PC-3 (cell line): ENCODE results near the gene LYRM4. TPM values are rescaled to one million over a fixed set of nuclear protein-coding genes. Genes with fewer than 3 reads are reported as not detected.

Experiments used
- ATAC-seq: fragments of 200-7000 bp; cut with Tn5 transposase; 2 replicates; pipeline ENCODE4 v1.9.1; 2020; ENCODE audit warnings: mild to moderate bottlenecking, moderate library complexity
- BruUV-seq: library from RNA; stranded (reverse); fragments of 400-500 nt; replicated peaks from 2 replicates; lab custom pipeline; 2021; lab: Mats Ljungman, UMichigan
- CTCF ChIA-PET: fragments of 300-600 bp; sonication (Branson Sonifier 250); formaldehyde crosslinking; loops from one replicate; lab custom pipeline; 2022; ENCODE audit warnings: antibody characterized with exemption; lab: Charles Lee
- POLR2A ChIA-PET: fragments of 300-600 bp; sonication (Branson Sonifier 250); formaldehyde crosslinking; loops from one replicate; lab custom pipeline; 2022; ENCODE audit warnings: antibody characterized with exemption; ENCODE audit not compliant: unreplicated experiment; lab: Charles Lee
- DNase-seq: peaks from one replicate; pipeline ENCODE4 v3.0.0-alpha.2; 2015
- H2AFZ ChIP-seq: fragments of 300-600 bp; sonication (generic); 2 replicates; pipeline ENCODE4 v1.6.0; 2016; ENCODE audit warnings: antibody characterized with exemption, low read length
- H3F3A ChIP-seq: fragments of 300-600 bp; sonication (generic); one replicate; pipeline ENCODE4 v1.6.0; 2017; ENCODE audit warnings: antibody characterized with exemption, low read length, control low read depth, mild to moderate bottlenecking; ENCODE audit not compliant: unreplicated experiment
- H3K27ac ChIP-seq: fragments of 300-600 bp; sonication (generic); 2 replicates; pipeline ENCODE4 v1.5.1; 2016; ENCODE audit warnings: mild to moderate bottlenecking, low read length
- H3K27me3 ChIP-seq: fragments of 300-600 bp; sonication (generic); 2 replicates; pipeline ENCODE4 v1.6.1; 2016; ENCODE audit warnings: low read length, mixed read lengths
- H3K36me3 ChIP-seq: fragments of 300-600 bp; sonication (generic); 2 replicates; pipeline ENCODE4 v1.6.1; 2016; ENCODE audit warnings: low read depth, mixed run types, low read length, mixed read lengths
- H3K4me1 ChIP-seq: fragments of 300-600 bp; sonication (generic); 2 replicates; pipeline ENCODE4 v1.5.1; 2016; ENCODE audit warnings: low read length; ENCODE audit not compliant: insufficient read depth
- H3K4me2 ChIP-seq: fragments of 300-600 bp; sonication (generic); 2 replicates; pipeline ENCODE4 v1.6.0; 2016; ENCODE audit warnings: low read length
- H3K4me3 ChIP-seq: fragments of 300-600 bp; sonication (generic); 2 replicates; pipeline ENCODE4 v1.5.1; 2016; ENCODE audit warnings: mild to moderate bottlenecking, low read length, mixed read lengths
- H3K79me2 ChIP-seq: fragments of 300-600 bp; sonication (generic); 2 replicates; pipeline ENCODE4 v1.6.1; 2017; ENCODE audit warnings: low read length, mixed read lengths
- H3K9ac ChIP-seq: fragments of 300-600 bp; sonication (generic); 2 replicates; pipeline ENCODE4 v1.6.0; 2016; ENCODE audit warnings: mild to moderate bottlenecking, low read length
- H3K9me2 ChIP-seq: fragments of 300-600 bp; sonication (generic); replicated peaks from 2 replicates; pipeline ENCODE4 v1.6.1; 2016; ENCODE audit warnings: mixed run types, low read length, mixed read lengths
- H3K9me3 ChIP-seq: fragments of 300-600 bp; sonication (generic); 2 replicates; pipeline ENCODE4 v1.6.1; 2016; ENCODE audit warnings: low read length, mixed read lengths
- H4K20me1 ChIP-seq: fragments of 300-600 bp; sonication (generic); 2 replicates; pipeline ENCODE4 v1.6.1; 2016; ENCODE audit warnings: low read length, mixed read lengths
- EZH2 ChIP-seq: fragments of 300-600 bp; sonication (generic); IDR thresholded peaks from one replicate; pipeline ENCODE4 v1.6.1; 2017; ENCODE audit warnings: antibody characterized with exemption, mild to moderate bottlenecking, low read length; ENCODE audit not compliant: unreplicated experiment
- EZH2phosphoT487 ChIP-seq: fragments of 300-600 bp; sonication (generic); IDR thresholded peaks from 2 replicates; pipeline ENCODE4 v1.6.1; 2018; ENCODE audit warnings: mild to moderate bottlenecking, antibody characterized with exemption, low read length, borderline replicate concordance
- intact Hi-C: fragments of 100-400 bp; cut with micrococcal nuclease; formaldehyde crosslinking; loops from 2 replicates; pipeline ENCODE4 v1.9.0; 2023
- total RNA-seq: library from RNA; depleted of rRNA; stranded (reverse); fragments of >200 nt; gene quantifications from 2 replicates; pipeline ENCODE4 v1.2.3, GENCODE V29; 2014
- TF ChIP-seq, protein P1 (sequence below): fragments of 300-600 bp; sonication (generic); conservative IDR thresholded peaks from 2 replicates; pipeline ENCODE4 v1.5.1; 2017; ENCODE audit warnings: antibody characterized with exemption, low read depth, mild to moderate bottlenecking, low read length

LYRM4 gene
- total RNA-seq, 1 experiment from 2014 or later: 27.7 TPM

DNA sequence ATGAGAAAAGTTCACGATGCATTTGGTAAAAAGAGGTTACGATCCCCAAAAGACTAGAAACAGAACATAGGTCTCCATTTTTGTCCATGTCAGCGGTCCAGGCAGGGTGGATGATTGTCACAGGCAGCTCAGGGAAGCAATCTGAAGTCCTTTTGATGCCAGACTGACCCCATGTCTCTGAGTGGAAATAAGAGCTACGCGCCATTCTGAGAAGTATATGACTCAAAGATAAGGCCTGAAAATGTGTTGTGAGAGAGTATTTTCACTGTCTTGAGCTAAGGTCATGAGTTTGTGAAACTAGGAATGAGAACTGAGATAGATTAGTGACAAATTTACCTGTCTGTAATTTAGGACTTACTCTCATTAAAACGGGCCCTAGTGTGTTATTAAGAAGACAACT lies 69.5 kb downstream of the LYRM4 start:
- no peaks in the 10 kb centered on the region for H3K9me2 ChIP-seq
- H4K20me1 ChIP-seq: no peaks in the 10 kb centered on the region
- H3K27ac ChIP-seq: peak overlapping the region; percentile 1; the same call in 1 of the 2 replicates
- H3K36me3 ChIP-seq: no peaks in the 10 kb centered on the region
- no peak overlapping the region for H3K4me3 ChIP-seq
- H3K4me1 ChIP-seq: peaks cover 14% of the 10 kb centered on the region
- no peak overlapping the region for H3K9ac ChIP-seq
- intact Hi-C loops: no loop called here
- no peak overlapping the region for H2AFZ ChIP-seq
- H3K27me3 ChIP-seq: no peaks in the 10 kb centered on the region
- no peaks in the 10 kb centered on the region for H3K79me2 ChIP-seq
- no TSS peak for BruUV-seq
- no peaks in the 10 kb centered on the region for H3F3A ChIP-seq
- POLR2A ChIA-PET: no interaction called here
- no peak for DNase-seq
- H3K4me2 ChIP-seq: no peak overlapping the region
- ATAC-seq: no peak
- H3K9me3 ChIP-seq: no peaks in the 10 kb centered on the region
- TF ChIP-seq EZH2: no peak
- TF ChIP-seq, protein P1, sequence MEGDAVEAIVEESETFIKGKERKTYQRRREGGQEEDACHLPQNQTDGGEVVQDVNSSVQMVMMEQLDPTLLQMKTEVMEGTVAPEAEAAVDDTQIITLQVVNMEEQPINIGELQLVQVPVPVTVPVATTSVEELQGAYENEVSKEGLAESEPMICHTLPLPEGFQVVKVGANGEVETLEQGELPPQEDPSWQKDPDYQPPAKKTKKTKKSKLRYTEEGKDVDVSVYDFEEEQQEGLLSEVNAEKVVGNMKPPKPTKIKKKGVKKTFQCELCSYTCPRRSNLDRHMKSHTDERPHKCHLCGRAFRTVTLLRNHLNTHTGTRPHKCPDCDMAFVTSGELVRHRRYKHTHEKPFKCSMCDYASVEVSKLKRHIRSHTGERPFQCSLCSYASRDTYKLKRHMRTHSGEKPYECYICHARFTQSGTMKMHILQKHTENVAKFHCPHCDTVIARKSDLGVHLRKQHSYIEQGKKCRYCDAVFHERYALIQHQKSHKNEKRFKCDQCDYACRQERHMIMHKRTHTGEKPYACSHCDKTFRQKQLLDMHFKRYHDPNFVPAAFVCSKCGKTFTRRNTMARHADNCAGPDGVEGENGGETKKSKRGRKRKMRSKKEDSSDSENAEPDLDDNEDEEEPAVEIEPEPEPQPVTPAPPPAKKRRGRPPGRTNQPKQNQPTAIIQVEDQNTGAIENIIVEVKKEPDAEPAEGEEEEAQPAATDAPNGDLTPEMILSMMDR: no peak
- TF ChIP-seq EZH2phosphoT487: no peak
- CTCF ChIA-PET: no interaction called here

DNA sequence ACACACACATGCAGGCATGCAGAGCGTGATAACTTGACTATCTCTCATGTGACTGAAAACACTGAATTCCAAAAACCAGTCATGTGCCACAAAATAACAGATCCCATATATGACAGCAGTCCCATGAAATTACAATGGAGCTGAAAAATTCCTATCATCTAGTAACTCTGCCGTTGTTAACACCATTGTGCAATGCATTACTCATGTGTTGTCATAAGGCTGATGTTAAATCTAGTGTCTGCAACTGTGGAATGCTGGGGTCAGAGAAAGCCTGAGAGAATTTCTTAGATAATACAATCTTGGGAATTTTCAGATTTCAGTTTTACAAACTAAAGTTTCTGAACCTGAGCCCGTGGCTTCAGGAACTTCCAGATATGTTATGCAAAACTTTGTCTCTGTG lies 70.2 kb downstream of the LYRM4 start:
- no peaks in the 10 kb centered on the region for H3K9me3 ChIP-seq
- no peaks in the 10 kb centered on the region for H4K20me1 ChIP-seq
- ChIA-PET CTCF (interaction anchor here (0.6 kb wide), 1 partner anchor 189 kb away, joined by 4 read pairs; no protein-coding TSS in a partner anchor), POLR2A (no interaction called here)
- H3K4me3 ChIP-seq: no peak overlapping the region
- H3F3A ChIP-seq: no peaks in the 10 kb centered on the region
- H3K27me3 ChIP-seq: no peaks in the 10 kb centered on the region
- H3K4me2 ChIP-seq: peak overlapping the region; percentile 32
- TF ChIP-seq EZH2phosphoT487: no peak
- TF ChIP-seq EZH2: no peak
- TF ChIP-seq, protein P1: no peak
- peak overlapping the region; percentile 1; the same call in 1 of the 2 replicates for H3K27ac ChIP-seq
- no TSS peak for BruUV-seq
- H3K4me1 ChIP-seq: peaks cover 14% of the 10 kb centered on the region
- H3K9ac ChIP-seq: no peak overlapping the region
- H3K9me2 ChIP-seq: no peaks in the 10 kb centered on the region
- no peak overlapping the region for H2AFZ ChIP-seq
- intact Hi-C loops: no loop called here
- no peaks in the 10 kb centered on the region for H3K36me3 ChIP-seq
- ATAC-seq: peak; percentile 92
- DNase-seq: peak; percentile 89
- no peaks in the 10 kb centered on the region for H3K79me2 ChIP-seq

- H3K4me2 ChIP-seq: no peak overlapping the region
- intact Hi-C loops: no loop called here
- no peaks in the 10 kb centered on the region for H3K36me3 ChIP-seq
- no peaks in the 10 kb centered on the region for H3K79me2 ChIP-seq
- TF ChIP-seq EZH2 (no peak), EZH2phosphoT487 (no peak)
- TF ChIP-seq, protein P1: no peak
- no peak for DNase-seq
- ATAC-seq: no peak
- H3K4me1 ChIP-seq: peaks cover 14% of the 10 kb centered on the region
- no peak overlapping the region for H3K9ac ChIP-seq
- BruUV-seq: no TSS peak
- ChIA-PET CTCF (no interaction called here), POLR2A (no interaction called here)
- no peaks in the 10 kb centered on the region for H3K9me3 ChIP-seq
- no peaks in the 10 kb centered on the region for H3K9me2 ChIP-seq
- H4K20me1 ChIP-seq: no peaks in the 10 kb centered on the region
- no peaks in the 10 kb centered on the region for H3F3A ChIP-seq
- H3K4me3 ChIP-seq: no peak overlapping the region
- no peak overlapping the region for H2AFZ ChIP-seq
- no peak overlapping the region for H3K27ac ChIP-seq
- H3K27me3 ChIP-seq: no peaks in the 10 kb centered on the region
Measured at GRCh38 chr6:5188646-5189045, 72.1 kb downstream of the LYRM4 start.
